Lung (tissue), 12 donors: ENCODE results near the gene KRTAP4-6. TPM values are rescaled to one million over a fixed set of nuclear protein-coding genes. Genes with fewer than 3 reads are reported as not detected.
"Not testable (repeated sequence)": the region's sequence is repeated elsewhere in the genome, so short reads cannot be mapped to it uniquely, and the experiment has no call there.

Source experiments
- ATAC-seq: fragments of 200-7000 bp; cut with Tn5 transposase; one replicate; pipeline ENCODE4 v1.9.1; 2020; ENCODE audit warnings: moderate number of reproducible peaks; ENCODE audit not compliant: insufficient read depth, low FRiP score
- DNase-seq, 3 donors: peaks; one replicate each; pipeline ENCODE4 v3.0.0-alpha.2; 2013 to 2017
- H3K27ac ChIP-seq, 2 donors: one replicate each; pipeline ENCODE4 v1.5.1; 2013; ENCODE audit warnings: mild to moderate bottlenecking in 2 of 2, moderate library complexity in 2 of 2, control low read depth in 1 of 2, inconsistent platforms in 1 of 2, low read depth in 1 of 2, low read length in 1 of 2
- H3K27me3 ChIP-seq, 3 donors: one replicate each; pipeline ENCODE4 v1.5.1; 2013; ENCODE audit warnings: low read length in 2 of 3; ENCODE audit not compliant: control insufficient read depth in 3 of 3, insufficient read depth in 3 of 3
- H3K36me3 ChIP-seq, 4 donors: one replicate each; pipeline ENCODE4 v1.5.1; 2013; ENCODE audit warnings: low read length in 4 of 4, mild to moderate bottlenecking in 1 of 4, moderate library complexity in 1 of 4; ENCODE audit not compliant: control insufficient read depth in 4 of 4, insufficient read depth in 4 of 4
- H3K4me1 ChIP-seq, 5 donors: one replicate each; pipeline ENCODE4 v1.5.1; 2013; ENCODE audit warnings: low read length in 5 of 5, mild to moderate bottlenecking in 2 of 5, moderate library complexity in 1 of 5; ENCODE audit not compliant: control insufficient read depth in 5 of 5, insufficient read depth in 5 of 5
- H3K4me3 ChIP-seq: one replicate; pipeline ENCODE4 v1.5.1; 2013; ENCODE audit warnings: mild to moderate bottlenecking, control low read depth, moderate library complexity
- H3K9ac ChIP-seq, 2 donors: one replicate each; pipeline ENCODE4 v1.5.1; 2013; ENCODE audit warnings: low read length in 2 of 2, control low read depth in 1 of 2; ENCODE audit not compliant: insufficient read depth in 1 of 2
- H3K9me3 ChIP-seq, 4 donors: one replicate each; pipeline ENCODE4 v1.5.1; 2013; ENCODE audit warnings: low read length in 3 of 4, mild to moderate bottlenecking in 1 of 4, moderate library complexity in 1 of 4; ENCODE audit not compliant: control insufficient read depth in 4 of 4, insufficient read depth in 3 of 4
- WGBS, 2 donors: extraction: QIAGEN DNeasy Blood & Tissue Kit; methylation state at CpG; one replicate each; pipeline ENCODE4 v1.1.7; 2013; 5-methylcytosine and 5-hydroxymethylcytosine counted together
- polyA plus RNA-seq, 2 donors: library from polyadenylated mRNA; stranded (reverse); fragments of 200-250 nt; gene quantifications; one replicate each; pipeline ENCODE4 v1.2.1, GENCODE V29; 2013
- total RNA-seq, 2 donors: library from RNA; depleted of rRNA in 1 of 2; stranded (reverse); fragments of >200 nt in 1 of 2; gene quantifications; one replicate each; pipeline ENCODE4 v1.2.1, GENCODE V29; 2014 to 2021
- TF ChIP-seq, protein P1 (sequence below): IDR thresholded peaks from 2 replicates; pipeline ENCODE4 v1.5.1; 2012; ENCODE audit warnings: mild to moderate bottlenecking; ENCODE audit errors: control extremely low read depth, extremely low read depth
- donor health status: control.
- donor health status: control.
- donor health status: Bipolar disorder and iron deficiency.
- donor health status: healthy.
- donor health status: DM: yes; HTN: yes; CAD: no.

Gene KRTAP4-6
- total and polyA plus RNA-seq, 4 donors: not detected

DNA sequence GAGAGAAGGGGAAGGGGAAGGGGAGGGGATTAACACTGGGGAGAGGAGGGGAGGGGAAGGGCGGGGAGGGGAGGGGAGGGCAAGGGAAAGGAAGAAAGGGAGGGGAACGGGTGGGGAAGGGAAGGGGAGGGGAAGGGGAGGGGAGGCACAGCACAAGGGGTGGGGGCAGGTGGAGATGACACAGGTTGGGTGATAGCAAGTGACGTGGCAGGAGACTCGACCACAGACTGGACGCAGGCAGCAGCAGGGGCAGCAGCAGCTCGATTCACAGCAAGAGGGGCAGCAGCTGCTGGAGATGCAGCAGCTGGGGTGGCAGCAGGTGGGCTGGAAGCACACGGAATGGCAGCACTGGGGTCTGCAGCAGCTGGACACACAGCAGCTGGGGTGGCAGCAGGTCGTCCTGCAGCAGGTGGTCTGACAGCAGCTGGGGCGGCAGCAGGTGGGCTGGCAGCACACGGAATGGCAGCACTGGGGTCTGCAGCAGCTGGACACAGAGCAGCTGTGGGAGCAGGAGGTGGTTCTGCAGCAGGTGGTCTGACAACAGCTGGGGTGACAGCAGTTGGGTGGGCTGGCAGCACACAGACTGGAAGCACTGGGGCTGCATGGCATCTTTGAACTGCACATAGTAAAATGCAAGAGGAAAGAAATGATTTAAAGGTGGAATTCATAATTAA, 38.6 kb downstream of the KRTAP4-6 start, which contains the start of gene KRTAP4-16:
KRTAP4-16 (minus strand) TSS at position 624 of the 674 bp plus-strand sequence; CDS start at position 624, 0 bp downstream.
- DNase-seq (no peak), ATAC-seq (no peak)
- Histone ChIP-seq H3K9ac (no peak within 1 kb of the TSS), H3K27me3 (no peaks in the 10 kb centered on the region), H3K36me3 (no peaks in the 10 kb centered on the region), H3K4me1 (no peaks in the 10 kb centered on the region), H3K4me3 (no peak within 1 kb of the TSS), H3K9me3 (no peaks in the 10 kb centered on the region), H3K27ac (no peak within 1 kb of the TSS)
- TF ChIP-seq, protein P1, sequence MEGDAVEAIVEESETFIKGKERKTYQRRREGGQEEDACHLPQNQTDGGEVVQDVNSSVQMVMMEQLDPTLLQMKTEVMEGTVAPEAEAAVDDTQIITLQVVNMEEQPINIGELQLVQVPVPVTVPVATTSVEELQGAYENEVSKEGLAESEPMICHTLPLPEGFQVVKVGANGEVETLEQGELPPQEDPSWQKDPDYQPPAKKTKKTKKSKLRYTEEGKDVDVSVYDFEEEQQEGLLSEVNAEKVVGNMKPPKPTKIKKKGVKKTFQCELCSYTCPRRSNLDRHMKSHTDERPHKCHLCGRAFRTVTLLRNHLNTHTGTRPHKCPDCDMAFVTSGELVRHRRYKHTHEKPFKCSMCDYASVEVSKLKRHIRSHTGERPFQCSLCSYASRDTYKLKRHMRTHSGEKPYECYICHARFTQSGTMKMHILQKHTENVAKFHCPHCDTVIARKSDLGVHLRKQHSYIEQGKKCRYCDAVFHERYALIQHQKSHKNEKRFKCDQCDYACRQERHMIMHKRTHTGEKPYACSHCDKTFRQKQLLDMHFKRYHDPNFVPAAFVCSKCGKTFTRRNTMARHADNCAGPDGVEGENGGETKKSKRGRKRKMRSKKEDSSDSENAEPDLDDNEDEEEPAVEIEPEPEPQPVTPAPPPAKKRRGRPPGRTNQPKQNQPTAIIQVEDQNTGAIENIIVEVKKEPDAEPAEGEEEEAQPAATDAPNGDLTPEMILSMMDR: no peak
- 65 to 71% methylated on average over 9 of the region's 10 CpGs for WGBS, 2 donors

DNA sequence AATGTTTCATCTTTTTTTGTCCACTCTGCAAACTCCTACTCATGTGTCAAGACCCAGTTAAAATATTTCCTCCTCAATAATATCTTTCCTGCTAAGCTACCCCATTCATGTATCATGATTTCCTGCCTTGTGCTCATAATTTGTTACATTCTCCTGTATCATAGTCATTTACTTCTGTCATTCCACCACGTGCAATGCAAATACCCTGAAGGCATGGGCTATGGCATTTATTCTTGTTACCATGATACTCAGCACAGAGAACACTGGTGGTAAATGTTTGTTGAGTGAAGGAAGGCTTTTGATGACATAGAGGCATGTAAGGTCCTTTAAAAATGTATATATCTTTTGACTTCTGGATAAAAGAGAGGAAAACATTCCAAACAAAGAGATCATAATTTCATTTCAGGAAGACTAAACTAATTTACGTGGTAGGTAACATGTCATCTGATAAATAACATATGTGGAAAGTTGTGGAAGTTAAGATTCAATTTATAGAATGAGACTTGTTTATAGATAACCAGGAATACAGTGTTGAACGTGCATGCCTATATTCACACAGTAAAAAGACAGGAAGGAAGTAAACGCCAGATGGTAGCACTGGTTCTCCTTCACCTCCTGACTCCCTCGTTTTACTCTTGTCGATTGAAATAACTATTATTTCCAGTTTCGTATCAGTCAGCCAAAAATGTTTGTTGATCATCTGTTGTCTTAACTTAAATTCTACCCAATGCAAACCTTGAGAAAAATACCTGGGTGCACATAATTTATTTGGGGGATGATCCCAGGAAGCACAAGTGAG, 40.5 kb downstream of the KRTAP4-6 start:
- not testable (repeated sequence) for H3K4me3 ChIP-seq, DNase-seq, H3K9me3 ChIP-seq, H3K27me3 ChIP-seq, H3K9ac ChIP-seq, ATAC-seq, H3K4me1 ChIP-seq, H3K27ac ChIP-seq, H3K36me3 ChIP-seq
- 22 to 44% methylated on average over 7 of the region's 7 CpGs for WGBS, 2 donors

DNA sequence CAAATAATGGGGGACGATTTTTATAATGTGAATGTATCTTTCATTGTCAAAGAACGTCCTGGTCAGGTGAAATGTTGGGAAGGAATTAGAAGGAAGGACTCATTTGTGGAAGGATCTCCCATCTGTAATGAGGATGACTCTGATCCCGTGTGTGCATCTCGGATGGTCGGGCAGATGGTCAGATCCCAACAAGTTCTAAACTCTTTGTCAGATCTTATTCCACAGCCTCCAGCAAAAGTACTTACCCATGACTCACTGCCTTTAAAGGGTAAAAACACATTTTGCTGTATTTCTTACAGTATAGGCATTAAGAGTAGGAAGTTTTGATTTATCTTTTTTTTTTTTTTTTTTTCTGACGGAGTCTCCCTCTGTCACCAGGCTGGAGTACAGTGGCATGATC, 41.9 kb downstream of the KRTAP4-6 start:
- 79 to 93% methylated on average over 6 of the region's 6 CpGs for WGBS, 2 donors

DNA sequence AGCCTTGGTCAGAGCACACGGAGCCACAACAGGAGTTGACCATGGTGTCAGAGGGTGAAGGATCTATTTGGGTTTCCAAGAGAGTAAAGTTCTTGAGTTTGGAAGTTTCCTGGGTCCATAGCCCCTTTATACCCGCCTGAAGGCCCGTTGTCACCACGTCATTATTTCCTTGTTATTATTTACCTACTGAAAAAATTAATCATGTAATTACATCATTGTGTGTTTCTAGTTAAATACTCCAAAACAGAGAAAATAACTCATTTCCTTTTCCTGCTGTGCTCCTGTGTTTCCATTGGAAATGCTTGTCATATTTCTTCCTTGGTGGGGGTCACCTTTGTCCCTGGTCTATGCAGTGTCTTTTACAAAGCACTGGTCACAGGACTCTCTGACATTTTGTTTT, 42.3 kb downstream of the KRTAP4-6 start, which contains the start of gene KRTAP4-8:
KRTAP4-8 (minus strand) TSS at position 101 of the 400 bp plus-strand sequence; CDS start at position 43, 58 bp downstream.
- ATAC-seq (no peak), DNase-seq (no peak)
- no peak within 1 kb of the TSS for H3K9ac ChIP-seq
- H3K4me1 ChIP-seq: no peaks in the 10 kb centered on the region
- H3K4me3 ChIP-seq: no peak within 1 kb of the TSS
- no peaks in the 10 kb centered on the region for H3K9me3 ChIP-seq
- no peaks in the 10 kb centered on the region for H3K36me3 ChIP-seq
- H3K27me3 ChIP-seq: no peaks in the 10 kb centered on the region
- 68 to 81% methylated on average over 4 of the region's 4 CpGs for WGBS, 2 donors
- no peak within 1 kb of the TSS for H3K27ac ChIP-seq
- TF ChIP-seq, protein P1: no peak

More for the DNA sequence above, 41.9 kb downstream of the KRTAP4-6 start:
- Histone ChIP-seq H3K9me3 (no peaks in the 10 kb centered on the region), H3K36me3 (no peaks in the 10 kb centered on the region), H3K4me3 (no peak overlapping the region), H3K27me3 (no peaks in the 10 kb centered on the region), H3K9ac (no peak overlapping the region), H3K4me1 (no peaks in the 10 kb centered on the region), H3K27ac (no peak overlapping the region)
- DNase-seq: no peak
- ATAC-seq: no peak
- TF ChIP-seq, protein P1: no peak
